Measurements from ENCODE around the gene CDK12.

Gene CDK12

GRCh38 chr17:39551879-39552278, 90.6 kb downstream of the CDK12 start:
- DNase-seq: no peak

- peak; percentile 37 for DNase-seq
These were observed 92.2 kb downstream of the CDK12 start for GRCh38 chr17:39553341-39553945.

DNA sequence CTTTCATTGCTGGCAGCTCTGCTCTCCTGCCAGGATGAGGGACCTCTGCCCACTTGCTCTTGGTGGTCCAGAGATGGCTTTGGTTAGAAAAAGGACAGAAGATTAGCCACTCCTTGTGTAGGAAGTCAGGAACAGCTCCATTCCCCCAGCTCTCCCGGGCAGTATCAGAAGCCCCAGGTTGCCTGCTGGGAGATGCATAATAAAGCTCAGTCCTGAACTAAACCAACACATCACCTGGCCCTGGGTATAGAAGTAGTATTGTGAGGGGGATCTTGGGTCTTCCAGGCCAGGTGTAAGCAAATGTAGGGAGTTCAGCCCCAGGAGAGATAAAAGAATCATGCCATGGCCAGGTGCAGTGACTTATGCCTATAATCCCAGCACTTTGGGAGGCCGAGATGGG, 94.1 kb downstream of the CDK12 start:
- DNase-seq: no peak

GRCh38 chr17:39556423-39556822, 95.1 kb downstream of the CDK12 start:
- DNase-seq: no peak

DNA sequence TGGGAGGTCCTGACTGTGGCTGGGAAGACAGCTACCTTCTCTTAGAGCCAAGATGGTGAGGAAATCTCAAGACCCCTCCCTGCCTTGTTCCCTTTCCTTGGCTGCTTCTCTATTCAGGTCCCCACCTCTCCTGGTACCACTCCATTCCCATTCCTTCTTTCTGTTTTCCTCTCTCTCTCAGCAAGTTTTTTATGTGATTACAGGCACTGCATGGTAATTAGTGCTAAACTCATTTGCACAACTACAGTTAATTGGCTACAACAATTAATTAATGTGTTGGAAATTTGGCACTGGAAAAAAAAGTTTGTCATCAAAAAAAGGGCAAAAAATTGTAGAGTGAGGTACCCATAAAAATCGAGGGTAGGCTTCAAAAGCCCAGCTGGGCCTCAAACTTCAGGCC, 101.1 kb downstream of the CDK12 start:
- DNase-seq: no peak

DNA sequence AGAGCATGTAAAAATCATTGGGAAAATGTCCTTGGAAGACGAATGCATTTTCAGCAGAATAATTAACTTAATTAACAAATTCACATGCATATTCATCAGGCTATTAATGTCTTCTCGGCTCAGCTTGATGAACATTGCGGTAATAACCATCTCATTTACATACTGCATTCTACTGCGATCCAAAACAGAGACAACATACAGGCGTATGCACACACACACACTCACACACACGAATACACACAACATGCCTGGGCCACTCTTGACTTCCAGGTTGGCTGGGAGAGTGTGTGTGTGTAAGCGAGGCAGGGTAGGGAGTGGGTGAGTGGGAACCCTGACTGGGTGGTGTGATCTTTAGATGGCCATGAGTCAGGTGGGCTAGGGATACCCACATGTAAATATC, 101.7 kb downstream of the CDK12 start:
- no peak for DNase-seq

DNA sequence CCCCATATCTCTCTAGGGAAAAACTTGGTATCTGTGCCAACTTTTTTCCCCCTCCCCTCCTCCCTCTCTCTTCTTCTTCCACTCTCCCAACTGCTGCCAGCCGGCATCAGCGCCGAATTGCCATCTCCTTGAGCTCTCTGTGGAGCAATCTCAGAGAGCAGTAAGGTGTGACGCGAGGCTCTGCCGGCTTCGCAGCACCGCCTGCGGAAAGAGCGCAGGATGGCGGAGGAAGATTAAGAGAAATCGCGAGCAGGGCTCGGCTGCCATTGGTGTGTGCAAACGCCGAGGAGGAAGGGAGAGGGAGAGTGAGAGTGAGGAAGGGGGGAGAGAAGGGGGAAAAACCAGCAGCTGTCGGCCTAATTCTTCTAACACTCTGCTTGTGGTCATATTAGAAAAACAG, 102.2 kb downstream of the CDK12 start:
- DNase-seq: no peak

DNA sequence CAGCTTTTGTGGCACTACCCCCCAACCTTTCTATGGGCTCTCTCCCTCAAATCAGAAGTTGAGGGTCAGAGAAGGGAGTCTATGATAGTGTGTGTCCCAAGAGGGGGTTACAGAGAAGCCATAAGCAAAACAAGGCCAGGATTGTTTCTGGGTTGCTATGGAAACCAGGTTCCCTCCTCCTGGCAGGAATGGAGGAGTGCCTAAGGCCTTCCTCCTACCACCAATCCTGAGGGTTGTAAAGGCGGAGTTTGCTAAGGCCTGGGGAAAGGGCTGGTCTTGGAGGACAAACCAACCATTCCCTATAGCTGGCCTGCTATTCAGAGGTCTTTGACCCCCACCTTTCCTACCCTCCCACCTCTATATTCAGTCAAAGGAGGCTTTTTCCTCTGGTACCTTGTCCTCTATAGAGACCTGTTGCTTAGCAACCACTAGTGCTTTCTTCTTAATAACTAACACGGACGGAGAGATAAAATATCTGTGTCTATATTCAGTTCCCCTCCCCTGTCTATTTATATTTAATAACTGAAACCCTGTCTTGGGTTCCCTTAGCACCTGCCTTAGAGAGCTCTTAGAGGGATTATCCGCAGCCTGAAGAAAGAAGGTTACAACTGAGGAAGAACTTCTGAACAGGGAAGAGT, 103.0 kb downstream of the CDK12 start:
- DNase-seq: no peak

DNA sequence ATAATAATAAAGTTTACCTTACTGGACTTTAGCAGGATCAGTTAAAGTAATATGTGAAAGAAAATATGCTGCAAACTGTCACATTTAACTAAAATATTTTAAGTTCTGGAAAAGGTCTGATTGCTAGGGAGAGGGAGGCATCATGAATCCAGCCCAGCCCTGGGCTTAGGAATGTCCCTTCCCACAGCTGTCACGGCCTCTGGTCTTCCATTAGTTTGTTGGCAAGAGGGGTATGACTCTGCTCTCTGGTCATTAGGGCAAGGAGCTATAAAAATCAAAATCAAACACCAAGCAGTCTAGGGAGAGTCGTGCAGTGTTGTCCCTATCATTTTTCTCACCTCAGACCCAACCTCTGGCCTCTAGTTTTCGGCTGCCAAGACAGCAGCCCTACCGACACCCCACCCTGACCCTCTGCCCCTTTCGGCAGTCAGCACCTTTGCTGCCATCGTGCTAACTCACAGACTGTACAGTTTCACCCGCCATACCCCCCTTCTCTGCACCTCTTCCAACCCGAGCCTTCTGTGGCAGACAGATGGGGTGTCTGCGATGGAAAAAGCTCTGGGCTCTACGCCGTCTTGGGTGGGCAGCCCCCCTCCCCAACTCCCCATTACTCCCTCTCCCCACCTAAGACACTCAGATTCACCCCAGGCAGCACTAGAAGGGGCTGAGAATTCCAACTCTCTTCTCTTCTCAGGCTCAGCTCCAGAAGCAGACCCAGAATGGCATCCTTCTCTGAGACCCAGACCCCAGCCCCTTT, 105.0 kb downstream of the CDK12 start:
- no peak for DNase-seq

DNA sequence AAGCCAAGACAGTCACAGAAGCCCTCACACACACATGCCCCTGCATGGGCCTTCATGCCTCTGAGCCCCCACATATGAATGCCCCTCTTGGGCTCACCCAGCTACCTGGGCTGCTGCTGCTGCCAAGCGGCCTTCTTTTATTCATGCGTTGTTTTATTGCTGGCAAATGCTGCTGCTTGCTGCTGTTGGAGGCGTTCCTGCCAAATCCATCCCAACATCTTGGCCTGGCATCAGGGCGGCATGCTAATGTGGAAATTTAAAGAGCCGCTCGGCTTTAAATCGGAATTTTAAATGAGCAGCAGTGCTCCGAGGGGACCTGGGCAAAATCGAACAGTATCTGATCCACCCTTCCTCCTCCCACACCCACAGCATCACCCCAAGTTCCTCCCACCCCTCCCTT, 107.4 kb downstream of the CDK12 start:
- DNase-seq: no peak

- no peak for DNase-seq
These were observed 107.8 kb downstream of the CDK12 start for GRCh38 chr17:39569126-39569525.

- no peak for DNase-seq
These were observed 110.8 kb downstream of the CDK12 start for GRCh38 chr17:39572121-39572520.

DNA sequence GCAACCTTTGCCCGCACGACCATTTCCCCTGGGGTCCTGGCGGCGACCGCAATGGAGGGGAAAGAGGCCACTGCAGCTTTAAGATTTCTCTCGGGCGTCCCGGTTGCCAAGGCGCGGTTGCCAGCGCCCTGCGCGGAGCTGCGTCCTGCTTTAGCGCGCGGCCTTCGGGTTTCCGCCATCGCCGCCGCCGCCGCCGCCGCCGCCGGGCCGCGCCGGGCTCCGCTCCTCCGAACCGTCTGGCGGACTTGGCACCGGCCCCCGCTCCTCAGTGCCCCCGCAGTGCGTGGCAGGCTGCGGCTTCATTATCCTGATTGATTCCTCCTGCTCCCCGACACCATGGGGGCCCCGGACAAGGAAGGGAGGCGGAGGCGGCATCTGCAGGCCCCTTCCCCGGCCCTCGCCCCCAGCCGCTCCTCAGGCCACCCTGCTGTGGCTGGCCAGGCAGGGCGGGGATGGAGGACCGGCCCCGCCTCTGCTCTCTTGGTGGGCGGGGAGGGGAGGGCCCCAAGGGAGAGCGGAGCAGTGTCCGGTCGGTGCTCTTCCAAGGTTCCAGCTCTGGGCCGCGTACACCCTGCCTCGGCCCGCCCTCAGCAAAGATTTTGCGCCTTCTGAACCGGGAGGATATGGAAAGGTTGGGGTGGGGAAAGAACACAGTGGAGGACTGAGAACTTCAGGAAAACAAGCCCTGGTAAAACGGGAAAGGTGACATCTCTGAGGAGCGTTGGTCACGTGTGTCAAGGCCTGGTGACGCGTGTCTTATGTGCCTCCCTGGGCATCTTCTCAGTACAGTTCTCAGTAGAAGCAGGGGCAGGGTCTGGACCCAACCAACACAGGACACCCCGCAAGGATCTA, 112.4 kb downstream of the CDK12 start:
- DNase-seq: peak; percentile 18

DNA sequence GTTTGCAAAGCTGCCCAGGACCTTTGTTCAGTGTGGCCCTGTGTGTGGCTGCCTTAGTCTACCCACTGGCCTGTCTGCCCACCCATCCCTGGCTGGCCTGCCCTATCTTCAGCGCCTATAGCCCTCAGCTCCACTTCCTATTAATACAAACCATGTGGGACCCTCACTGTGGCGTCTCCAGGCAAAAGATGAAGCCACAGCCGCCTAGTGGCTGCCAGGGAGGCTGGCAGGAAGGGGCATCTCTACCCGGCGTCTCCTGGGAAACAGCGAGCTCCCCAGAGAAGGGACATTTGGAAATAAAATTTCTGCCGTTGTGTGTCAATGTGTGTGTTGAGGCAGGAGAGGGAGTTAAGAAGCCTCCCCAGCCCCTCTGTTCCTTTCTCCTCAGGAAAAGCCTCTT, 114.9 kb downstream of the CDK12 start:
- DNase-seq: no peak

DNA sequence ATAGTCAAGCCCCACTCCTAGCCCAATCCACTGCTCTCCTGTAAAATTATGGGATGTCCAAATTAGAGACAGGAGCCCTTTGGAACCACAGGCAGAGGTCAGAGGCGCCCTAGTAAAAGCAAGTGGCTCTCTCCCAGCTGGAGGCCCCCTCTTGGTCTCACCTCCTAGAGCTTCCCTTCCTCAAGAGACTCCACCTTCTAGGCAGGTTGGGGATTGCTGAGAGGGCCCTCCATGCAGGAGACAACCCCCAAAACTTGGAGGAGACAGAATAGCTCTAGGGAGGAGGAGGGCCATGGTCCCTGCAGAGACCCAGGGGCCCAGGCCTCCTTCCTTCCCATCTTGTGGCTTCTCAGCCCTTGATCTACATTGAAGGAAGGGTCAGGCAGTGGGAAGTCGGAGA, 117.0 kb downstream of the CDK12 start:
- DNase-seq: no peak

GRCh38 chr17:39579318-39580081, 118.2 kb downstream of the CDK12 start:
- no peak for DNase-seq

GRCh38 chr17:39580082-39580468, 118.8 kb downstream of the CDK12 start:
- DNase-seq: no peak

- no peak for DNase-seq
These were observed 119.9 kb downstream of the CDK12 start for GRCh38 chr17:39581071-39581758.

DNA sequence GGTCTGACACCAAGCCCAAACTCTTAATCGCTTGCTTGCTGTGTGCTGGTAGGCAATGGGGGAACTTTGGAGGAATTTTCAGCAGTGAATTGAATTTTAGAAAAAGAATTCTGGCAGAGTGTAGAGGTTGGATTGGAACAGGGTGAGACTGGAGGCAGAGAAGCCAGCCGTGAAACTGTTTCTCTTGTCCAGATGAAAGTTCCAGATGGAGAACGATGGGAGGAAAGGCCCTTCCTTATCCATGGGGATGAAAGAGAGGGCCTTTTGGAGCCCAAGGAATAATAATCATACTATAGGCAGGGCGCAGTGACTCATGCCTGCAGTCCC, 120.4 kb downstream of the CDK12 start:
- no peak for DNase-seq

GRCh38 chr17:39582658-39583057, 121.4 kb downstream of the CDK12 start:
- DNase-seq: no peak

All from hematopoietic multipotent progenitor cell treated with erythropoietin and hydrocortisone succinate and interleukin-3 and kit ligand, for 8 days (in vitro differentiated cells).